NCI-H146 treated with DMSO at 0.1 percent for 48 hours (cell line): ENCODE results near the gene OLIG2.

Experiments
- DNase-seq: peaks from one replicate; lab custom pipeline; 2025; ENCODE audit not compliant: unreplicated experiment; lab: John Stamatoyannopoulos, UW

The OLIG2 gene

DNA sequence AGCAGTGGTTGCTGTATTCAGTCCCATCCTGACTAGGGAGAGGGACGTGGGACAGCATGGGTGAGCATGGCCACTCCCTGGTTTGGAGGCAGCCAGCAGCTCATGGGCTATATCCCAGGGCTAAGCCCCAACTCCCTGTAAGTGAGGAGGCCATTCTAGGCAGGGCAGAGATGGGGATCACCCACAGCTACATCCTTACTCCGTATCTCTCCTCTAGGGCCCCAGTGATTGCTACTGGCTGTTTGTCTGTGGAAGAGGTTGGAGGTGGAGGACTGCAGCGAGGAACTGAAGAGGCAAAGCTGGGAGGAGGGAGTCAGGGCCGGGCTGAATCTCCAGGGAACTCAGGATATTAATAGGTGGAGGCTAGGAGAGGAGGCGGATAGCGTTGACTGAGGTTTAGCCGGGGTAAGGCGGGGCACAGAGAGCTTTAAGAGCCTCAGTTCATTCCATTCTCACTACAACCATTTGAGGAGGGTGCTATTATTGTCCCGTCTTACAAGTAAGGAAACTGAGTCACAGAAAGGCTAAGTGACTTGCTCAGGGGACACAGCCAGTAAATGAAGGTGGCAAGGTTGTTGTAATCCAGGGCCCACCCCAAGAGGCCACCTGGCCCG, 6.8 kb downstream of the OLIG2 start:
- no peak for DNase-seq

DNA sequence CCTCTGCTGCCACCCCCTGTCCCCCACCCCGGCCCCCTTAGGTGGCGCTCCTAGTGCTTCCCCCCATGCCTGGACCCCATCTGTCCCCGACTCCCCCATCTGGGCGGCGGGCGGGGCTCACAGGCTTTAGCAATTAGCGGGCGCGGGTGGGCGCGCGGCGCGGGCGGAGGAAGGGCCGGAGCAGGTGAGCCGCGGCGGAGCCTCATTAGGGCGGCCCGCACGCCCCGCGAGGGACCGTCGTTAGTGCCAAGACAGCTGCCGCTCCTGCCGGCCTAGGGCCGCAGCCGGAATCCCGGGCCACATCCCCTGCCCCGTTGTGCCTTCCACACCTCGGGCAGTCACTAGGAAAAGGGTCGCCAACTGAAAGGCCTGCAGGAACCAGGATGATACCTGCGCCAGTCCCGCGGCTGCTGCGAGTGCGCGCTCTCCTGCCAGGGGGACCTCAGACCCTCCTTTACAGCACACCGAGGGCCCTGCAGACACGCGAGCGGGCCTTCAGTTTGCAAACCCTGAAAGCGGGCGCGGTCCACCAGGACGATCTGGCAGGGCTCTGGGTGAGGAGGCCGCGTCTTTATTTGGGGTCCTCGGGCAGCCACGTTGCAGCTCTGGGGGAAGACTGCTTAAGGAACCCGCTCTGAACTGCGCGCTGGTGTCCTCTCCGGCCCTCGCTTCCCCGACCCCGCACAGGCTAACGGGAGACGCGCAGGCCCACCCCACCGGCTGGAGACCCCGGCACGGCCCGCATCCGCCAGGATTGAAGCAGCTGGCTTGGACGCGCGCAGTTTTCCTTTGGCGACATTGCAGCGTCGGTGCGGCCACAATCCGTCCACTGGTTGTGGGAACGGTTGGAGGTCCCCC, 7.6 kb downstream of the OLIG2 start:
- DNase-seq: no peak

DNA sequence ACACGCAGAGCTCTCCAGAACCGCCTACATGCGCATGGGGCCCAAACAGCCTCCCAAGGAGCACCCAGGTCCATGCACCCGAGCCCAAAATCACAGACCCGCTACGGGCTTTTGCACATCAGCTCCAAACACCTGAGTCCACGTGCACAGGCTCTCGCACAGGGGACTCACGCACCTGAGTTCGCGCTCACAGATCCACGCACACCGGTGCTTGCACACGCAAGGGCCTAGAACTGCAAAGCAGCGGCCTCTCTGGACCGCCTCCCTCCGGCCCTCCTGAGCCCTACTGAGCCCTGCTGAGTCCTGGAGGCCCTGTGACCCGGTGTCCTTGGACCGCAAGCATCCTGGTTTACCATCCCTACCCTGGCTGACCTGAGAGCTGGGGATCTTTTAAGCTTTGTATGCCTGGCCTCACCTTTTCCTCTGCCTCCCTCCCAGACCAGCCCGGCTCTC, 8.3 kb downstream of the OLIG2 start:
- DNase-seq: no peak

GRCh38 chr21:33035147-33035546, 9.4 kb downstream of the OLIG2 start:
- no peak for DNase-seq

GRCh38 chr21:33036430-33037162, 10.9 kb downstream of the OLIG2 start:
- no peak for DNase-seq

DNA sequence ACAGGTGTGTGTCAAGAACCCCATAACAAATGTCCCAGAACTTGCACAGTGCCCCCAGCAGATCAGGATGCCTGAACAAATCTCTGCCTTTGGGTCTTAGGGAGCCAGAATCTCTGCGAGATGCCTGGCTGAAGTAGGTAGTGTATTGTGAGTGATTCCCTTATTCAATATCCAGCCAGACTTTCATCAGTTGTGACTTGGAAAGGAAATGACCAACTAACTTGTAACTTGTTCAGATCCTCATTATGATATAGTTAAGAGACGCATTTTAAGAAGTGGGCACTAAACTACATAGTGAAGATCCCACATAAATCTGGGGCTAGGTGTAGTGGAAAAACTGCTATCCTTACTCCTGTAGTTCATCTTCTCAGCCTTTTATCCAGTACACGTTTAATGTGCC, 11.8 kb downstream of the OLIG2 start:
- no peak for DNase-seq

- DNase-seq: no peak
These were observed 13.8 kb downstream of the OLIG2 start for GRCh38 chr21:33039536-33039935.

- no peak for DNase-seq
These were observed 14.5 kb downstream of the OLIG2 start for GRCh38 chr21:33040215-33040614.

DNA sequence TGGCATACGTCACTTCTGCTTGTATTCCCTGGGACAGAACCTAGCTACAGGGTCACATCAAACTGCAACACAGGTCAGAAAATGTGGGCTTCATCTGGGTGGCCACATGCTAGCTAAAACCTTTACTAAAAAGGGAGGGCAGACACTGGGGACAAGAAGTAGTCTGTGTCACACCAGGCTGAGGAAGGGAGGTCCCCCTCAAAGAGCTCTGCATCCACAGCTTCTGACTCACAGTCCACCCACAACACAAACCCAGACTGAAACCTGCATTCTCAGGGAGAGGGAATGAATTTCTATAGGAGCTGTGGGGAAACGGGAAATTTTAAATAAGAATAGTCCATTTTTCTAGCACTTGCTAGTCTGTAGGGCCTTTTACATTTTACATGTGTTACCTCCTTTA, 16.2 kb downstream of the OLIG2 start:
- no peak for DNase-seq

DNA sequence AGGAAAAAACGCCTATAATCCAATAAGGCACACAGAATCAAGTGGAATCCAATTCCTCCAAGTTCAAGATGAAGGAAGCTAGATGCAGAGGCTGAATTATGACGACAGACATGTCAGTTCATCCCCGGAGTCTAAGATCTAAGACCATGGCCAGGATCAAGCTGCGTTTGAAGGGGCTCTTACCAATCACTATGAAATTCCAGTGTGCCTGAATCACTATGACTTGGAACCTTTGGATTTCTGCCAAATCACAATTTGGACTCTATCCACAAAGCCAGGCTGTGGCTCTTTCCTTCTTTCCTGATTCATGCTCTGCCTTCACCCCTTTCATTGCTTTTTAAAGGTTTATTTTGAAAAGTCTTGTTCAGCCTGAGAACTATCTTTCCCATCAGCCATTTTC, 17.1 kb downstream of the OLIG2 start:
- no peak for DNase-seq

GRCh38 chr21:33046455-33046854, 20.7 kb downstream of the OLIG2 start:
- no peak for DNase-seq

DNA sequence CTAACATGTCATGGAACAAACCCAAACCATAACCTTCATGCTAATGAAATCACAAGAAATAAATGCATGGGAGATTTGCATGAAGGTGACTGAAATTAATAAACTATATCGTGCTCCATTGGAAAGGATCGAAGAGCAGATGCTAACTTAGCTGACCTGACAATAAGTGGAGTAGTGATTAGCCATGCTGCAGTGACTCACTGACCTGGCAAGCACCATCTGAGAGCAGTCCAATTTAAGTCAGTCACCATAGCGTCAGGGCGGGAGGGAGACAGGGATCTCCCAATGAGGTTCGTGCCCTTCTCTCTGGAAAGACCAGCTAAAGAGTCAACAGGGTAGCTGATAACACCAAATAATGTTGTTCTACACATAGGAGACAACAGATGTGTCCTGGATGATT, 21.5 kb downstream of the OLIG2 start:
- DNase-seq: no peak

DNA sequence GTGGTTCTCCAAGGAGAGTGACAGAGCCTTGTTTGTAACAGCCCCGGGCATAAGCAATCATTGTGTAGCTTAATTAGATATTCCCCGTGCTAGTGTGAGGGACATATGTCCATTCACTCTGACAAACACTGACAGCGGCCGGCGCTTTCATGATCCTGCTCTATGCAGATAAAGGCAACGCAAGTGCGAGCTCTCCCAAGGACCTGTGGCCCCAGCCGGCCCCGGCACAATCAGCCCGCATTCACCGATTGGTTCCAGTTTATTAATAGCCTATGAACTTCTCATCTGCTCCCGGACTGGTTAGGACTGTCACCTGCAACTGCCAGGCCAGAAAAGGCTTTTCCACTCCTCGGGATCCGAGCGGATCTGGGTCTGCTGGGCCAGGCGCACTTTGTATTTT, 26.2 kb downstream of the OLIG2 start:
- no peak for DNase-seq

GRCh38 chr21:33053951-33054350, 28.2 kb downstream of the OLIG2 start:
- DNase-seq: no peak

GRCh38 chr21:33055991-33056390, 30.3 kb downstream of the OLIG2 start:
- no peak for DNase-seq

GRCh38 chr21:33057385-33057940, 31.7 kb downstream of the OLIG2 start:
- no peak for DNase-seq

GRCh38 chr21:33058527-33058926, 32.8 kb downstream of the OLIG2 start:
- no peak for DNase-seq

- no peak for DNase-seq
These were observed 33.2 kb downstream of the OLIG2 start for GRCh38 chr21:33058957-33059356.

DNA sequence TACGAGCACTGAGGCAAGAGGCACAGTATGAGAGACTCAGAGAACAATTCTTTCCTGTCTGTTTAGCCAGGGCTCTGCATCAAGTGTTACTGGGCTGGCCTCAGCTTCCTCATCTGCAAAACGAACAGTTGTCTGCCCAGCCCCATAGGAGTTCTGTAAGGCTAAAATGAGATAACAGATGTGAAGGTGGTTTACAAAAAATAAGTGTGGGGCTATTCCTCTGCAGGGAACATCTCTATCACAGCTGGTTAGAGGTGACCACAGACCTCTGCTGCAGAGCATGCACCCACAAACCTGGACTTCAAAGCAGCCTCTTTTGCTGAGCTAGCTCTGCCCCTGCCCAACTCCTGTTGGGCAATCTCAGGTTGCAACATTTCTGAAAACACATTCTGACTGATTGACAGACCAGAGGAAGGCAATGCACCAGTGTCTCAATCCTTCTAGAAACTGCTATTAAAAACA, 33.7 kb downstream of the OLIG2 start:
- no peak for DNase-seq

DNA sequence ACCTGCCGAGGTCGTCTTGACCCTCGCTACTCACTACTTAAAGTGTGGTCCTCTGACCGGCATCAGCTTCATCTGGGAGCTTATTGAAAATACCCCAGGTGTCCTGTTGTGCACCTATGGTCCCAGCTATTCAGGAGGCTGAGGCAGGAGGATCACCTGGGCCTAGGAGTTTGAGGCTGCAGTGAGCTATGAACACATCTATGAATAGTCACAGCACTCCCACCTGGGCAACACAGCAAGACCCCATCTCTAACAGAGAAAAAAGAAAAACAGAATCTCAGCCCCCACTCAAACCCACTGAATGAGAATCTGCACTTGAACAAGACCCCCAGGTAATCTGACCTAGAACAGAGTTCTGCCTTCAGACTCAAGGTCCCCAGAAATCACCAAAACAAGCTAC, 35.5 kb downstream of the OLIG2 start:
- no peak for DNase-seq

DNA sequence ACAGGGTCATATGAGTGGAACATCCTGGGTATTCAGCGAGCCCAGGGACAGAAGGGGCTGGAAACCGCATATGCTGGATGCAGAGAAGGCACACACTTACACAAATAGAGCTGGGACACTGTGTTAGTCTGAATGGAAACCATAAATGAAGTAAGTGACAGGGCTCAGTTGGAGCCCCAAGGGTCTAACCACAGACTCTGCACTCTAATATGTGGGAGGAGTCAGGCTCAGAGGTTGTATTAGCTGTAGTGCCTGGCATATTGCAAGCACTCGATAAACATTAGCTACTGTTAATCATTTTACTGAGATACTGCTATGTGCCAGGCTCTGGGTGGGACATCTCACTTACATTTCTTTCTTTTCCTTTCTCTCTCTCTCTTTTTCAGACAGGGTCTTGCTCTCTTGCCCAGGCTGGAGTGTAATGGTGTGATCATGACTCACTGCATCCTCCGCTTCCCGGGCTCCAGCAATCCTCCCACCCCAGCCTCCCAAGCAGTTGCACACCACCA, 37.7 kb downstream of the OLIG2 start:
- DNase-seq: no peak
